AG09319 (cell line): Measurements from ENCODE around the gene SOBP.

Experiments
- DNase-seq: peaks from one replicate; pipeline ENCODE4 v3.0.0-alpha.2; 2010; ENCODE audit warnings: low read depth; ENCODE audit errors: extremely low read depth
- TF ChIP-seq, protein P1 (sequence below): IDR thresholded peaks from 2 replicates; pipeline ENCODE4 v1.5.1; 2011; ENCODE audit warnings: low read depth, mild to moderate bottlenecking, inconsistent platforms, low read length, moderate library complexity

Gene SOBP

DNA sequence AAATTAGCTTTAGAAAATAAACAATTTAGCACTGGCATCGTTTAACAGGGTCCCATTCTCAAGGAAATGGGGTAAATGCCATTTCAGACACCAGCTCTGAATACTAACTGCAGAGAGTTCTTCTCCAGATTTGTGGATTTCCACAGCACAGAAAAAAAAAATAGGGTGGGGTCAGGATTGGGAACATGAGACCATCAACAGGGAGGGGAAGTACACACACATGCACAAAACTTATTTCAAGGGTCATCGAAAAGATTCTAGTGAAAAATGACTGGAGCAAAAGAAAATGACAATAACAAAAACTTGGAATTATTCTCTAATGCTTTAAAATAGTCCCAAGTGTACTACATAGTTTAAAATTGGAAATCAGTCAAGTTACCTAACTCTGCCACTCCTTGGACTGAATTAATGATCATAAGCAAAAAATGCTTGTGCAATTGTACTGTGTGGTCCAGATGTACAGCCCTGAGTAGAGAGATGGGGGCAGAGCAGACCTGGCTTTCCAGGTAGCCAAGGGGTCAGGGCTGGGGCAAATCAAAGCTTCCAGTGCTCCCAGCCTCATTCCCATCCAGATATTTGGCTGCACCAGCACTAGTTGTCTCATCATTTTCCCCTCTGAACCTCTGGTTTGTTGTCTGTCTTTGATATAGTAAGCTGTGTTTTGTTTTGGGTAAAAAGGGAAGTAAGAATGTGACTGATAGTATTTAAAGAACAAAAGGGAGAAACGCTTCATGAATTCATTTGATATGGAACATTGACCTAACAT, 152.4 kb downstream of the SOBP start:
- TF ChIP-seq, protein P1, sequence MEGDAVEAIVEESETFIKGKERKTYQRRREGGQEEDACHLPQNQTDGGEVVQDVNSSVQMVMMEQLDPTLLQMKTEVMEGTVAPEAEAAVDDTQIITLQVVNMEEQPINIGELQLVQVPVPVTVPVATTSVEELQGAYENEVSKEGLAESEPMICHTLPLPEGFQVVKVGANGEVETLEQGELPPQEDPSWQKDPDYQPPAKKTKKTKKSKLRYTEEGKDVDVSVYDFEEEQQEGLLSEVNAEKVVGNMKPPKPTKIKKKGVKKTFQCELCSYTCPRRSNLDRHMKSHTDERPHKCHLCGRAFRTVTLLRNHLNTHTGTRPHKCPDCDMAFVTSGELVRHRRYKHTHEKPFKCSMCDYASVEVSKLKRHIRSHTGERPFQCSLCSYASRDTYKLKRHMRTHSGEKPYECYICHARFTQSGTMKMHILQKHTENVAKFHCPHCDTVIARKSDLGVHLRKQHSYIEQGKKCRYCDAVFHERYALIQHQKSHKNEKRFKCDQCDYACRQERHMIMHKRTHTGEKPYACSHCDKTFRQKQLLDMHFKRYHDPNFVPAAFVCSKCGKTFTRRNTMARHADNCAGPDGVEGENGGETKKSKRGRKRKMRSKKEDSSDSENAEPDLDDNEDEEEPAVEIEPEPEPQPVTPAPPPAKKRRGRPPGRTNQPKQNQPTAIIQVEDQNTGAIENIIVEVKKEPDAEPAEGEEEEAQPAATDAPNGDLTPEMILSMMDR, result no peak
- no peak for DNase-seq

DNA sequence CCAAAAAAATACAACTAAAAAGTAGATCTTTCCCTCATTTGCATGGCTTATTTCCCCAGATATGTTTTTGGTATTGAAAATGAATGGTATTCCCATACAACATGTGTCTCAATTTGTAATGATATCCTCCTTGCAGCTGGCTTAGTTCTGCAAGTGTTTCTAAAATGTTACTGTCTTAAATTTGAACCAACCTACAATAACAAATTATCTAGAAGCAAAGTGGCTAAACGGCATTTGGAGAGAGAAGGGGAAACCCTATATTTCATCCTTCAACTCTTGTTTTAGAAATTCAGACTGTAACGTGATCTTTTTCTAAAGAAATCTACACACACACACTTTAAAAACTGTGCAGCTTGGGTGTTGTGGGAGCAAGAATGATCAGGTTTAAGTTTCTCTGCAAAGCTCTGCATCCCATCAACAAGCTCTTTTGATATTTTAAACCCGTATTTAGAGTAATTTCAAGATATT, 153.0 kb downstream of the SOBP start:
- TF ChIP-seq, protein P1, result no peak
- no peak for DNase-seq

DNA sequence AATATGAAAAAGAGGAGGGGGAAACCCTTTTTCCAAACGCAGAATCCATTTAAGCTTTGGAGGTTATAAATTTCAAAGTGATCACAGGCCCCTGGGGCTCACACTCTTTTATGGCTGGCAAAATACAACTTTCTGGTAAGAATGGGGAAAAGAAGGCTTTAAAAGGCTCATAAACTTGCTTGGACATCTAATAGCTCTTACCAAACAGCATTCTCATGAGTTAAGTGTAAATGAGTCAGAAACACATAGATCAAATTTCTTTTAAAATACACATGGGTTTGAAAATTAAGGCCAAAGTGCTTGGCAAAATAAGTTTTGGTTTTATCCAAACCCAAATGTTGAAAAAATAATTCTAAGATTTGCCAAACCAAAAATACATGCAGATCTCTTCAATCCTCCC, 154.6 kb downstream of the SOBP start:
- TF ChIP-seq, protein P1, result no peak
- DNase-seq, result no peak

DNA sequence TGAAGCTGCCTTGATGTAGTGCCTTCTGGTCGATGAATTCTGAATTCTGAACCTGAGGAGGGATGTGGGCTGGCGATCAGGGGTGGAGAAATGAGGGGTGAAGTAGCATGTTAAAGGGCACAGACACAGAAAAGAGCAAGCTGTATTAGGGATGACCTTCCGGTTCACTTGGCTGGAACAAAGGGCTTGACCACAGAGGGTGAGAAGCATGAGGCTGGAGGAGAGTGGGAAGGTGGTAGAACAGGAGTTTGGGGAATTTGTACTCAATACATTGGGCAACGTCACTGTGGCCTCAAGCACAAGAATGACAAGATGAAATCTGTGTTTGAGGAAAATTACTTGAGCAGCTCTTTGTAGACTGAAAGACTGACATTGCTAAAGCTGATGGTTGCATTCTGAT, 155.8 kb downstream of the SOBP start:
- DNase-seq, result no peak
- TF ChIP-seq, protein P1, result no peak

DNA sequence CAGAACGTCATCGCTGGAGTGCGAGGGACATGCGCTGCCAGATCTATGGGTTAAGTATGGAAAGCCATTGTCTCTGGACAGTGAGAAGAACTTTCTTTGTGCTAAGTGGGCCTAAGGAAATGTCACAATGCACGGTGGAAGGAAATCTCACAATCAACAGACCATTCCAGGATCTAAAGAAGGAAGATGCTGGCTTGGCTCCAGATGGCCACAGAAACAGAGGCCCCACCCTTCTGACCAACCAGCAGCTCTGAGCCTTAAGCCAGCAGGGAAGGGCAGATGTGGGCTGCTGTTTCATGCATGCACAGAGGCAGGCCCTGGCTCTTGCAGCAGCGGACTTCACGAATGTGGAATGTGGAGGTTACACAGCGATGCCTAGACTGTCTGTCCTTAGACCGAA, 156.3 kb downstream of the SOBP start:
- DNase-seq, result peak; percentile 70
- TF ChIP-seq, protein P1, result no peak

DNA sequence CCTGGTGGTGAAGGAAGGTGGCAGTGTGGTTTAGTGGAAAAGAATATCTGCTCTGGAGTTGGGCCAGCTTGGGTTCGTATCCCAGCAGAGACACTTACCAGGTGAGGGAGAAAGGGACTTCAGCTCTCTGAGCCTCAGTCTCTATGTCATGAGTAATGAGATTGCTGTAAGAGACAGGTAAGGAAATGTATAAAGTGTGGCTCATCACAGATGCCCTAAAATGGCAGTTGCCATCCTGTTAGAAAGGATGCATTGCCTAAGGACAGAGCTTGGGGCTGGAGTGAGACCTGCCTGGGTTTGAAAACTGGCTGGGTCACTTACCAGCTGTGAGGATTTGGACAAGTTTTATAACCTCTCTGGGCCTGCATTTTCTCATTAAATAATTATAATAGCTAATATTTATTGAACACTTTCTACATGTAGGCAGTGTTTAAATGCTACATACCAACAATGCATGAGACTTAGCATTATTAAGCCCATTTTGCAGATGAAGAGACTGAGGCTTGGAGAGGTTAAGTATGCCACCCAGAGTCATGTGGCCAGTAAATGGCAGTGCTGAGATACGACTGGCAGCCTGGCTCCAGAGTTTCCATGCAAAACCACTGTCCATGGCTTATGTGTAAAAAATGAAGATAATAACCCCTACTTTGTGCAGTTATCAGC, 157.0 kb downstream of the SOBP start:
- TF ChIP-seq, protein P1, result no peak
- DNase-seq, result no peak

DNA sequence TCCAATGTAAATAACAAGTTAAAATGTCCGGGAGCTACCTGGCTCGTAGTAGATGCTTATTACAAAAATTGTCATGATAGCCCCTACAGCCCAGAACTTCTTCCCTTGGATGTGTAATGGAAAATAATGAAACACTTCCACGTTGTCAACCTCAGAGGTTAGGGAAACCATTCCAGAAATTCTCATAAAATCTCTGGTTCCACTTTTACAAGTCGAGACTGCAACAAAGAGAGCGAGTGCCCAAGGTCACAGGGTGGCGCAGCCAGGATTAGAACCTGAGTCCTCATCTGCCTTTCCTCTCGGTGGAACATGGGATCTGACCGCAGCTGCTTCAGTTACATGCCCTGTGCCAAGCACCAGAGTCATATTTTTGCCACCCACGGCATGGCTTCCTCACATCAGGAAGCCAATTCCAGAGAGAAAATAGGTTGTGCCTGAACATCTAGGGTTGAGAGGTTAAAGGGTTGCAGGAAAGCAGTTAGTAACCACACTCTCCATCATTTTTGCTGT, 157.6 kb downstream of the SOBP start:
- DNase-seq, result no peak
- TF ChIP-seq, protein P1, result no peak
